NCI-H187 treated with DMSO at 0.1 percent for 48 hours (cell line): Measurements from ENCODE around the gene PNPLA7.
"Not testable (repeated sequence)": the region's sequence is repeated elsewhere in the genome, so short reads cannot be mapped to it uniquely, and the experiment has no call there.

Experiments
- DNase-seq: peaks from one replicate; lab custom pipeline; 2025; lab: John Stamatoyannopoulos, UW

PNPLA7 gene

DNA sequence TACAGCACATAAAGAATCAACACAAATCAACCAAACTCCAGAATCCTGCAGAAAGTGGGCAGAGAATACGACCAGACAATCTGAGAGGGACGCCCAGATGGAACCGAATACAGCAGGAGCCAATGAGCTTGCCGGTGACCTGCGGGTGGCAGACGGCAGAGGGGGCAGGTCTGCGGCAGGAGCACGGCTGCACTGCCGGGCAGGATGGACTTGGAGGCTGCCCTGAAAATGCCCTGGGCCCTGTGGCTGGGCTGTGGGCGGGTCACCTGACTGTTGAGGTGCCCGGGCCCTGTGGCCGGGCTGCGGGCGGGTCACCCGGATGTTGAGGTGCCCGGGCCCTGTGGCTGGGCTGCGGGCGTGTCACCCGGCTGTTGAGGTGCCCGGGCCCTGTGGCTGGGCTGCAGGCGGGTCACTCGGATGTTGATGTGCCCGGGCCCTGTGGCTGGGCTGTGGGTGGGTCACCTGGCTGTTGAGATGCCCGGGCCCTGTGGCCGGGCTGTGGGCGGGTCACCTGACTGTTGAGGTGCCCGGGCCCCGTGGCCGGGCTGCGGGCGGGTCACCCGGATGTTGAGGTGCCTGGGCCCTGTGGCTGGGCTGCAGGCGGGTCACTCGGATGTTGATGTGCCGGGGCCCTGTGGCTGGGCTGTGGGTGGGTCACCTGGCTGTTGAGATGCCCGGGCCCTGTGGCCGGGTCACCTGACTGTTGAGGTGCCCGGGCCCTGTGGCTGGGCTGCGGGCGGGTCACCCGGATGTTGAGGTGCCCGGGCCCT, 36.2 kb downstream of the PNPLA7 start:
- not testable (repeated sequence) for DNase-seq

DNA sequence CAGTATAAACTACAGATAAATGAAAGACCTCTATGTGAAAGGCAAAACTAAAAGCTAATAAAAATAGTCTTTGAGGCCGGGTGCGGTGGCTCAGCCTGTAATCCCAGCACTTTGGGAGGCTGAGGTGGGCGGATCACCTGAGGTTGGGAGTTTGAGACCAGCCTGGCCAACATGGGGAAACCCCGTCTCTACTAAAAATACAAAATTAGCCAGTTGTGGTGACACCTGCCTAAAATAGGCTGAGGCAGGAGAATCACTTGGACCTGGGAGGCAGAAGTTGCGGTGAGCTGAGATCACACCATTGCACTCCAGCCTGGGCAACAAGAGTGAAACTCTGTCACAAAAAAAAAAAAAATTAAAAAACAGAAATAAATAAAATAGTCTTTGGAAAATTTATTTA, 37.1 kb downstream of the PNPLA7 start:
- DNase-seq = not testable (repeated sequence)

DNA sequence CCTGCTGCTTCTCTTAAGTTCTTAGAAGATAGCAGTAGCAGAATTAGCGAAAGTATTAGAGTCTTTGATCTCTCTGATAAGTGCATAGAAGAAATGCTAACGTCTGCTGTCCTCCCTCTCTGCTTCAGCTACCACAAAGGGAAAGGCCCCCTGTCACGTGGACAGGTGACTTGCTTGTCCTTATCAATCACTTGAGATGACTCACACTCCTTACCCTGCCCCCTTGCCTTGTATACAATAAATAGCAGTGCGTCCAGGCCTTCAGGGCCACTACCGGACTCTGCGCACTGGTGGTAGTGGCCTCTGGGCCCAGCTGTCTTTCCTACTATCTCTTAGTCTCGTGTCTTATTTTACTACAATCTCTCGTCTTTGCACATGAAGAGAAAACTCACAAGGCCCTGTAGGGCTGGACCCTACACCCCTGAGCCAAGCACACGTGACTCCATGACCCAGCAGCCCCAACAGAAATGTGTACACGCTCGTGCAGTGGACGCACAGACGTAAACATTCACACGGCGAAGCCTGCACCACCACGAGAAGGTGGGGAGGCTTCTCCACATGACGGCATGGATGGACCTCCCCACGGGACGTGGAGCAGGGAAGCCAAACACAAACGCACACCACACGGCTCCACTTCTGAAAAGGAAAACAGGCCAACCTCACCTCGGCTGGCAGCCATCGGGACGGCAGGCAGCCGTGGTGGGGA, 38.3 kb downstream of the PNPLA7 start:
- DNase-seq = no peak

DNA sequence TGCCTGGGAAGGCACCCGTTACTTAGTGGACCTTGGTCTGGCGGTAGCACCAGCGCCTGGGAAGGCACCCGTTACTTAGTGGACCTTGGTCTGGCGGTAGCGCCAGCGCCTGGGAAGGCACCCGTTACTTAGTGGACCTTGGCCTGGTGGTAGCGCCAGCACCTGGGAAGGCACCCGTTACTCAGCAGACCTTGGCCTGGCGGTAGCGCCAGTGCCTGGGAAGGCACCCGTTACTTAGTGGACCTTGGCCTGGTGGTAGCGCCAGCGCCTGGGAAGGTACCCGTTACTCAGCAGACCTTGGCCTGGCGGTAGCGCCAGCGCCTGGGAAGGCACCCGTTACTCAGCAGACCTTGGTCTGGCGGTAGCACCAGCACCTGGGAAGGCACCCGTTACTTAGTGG, 39.1 kb downstream of the PNPLA7 start:
- DNase-seq = not testable (repeated sequence)

DNA sequence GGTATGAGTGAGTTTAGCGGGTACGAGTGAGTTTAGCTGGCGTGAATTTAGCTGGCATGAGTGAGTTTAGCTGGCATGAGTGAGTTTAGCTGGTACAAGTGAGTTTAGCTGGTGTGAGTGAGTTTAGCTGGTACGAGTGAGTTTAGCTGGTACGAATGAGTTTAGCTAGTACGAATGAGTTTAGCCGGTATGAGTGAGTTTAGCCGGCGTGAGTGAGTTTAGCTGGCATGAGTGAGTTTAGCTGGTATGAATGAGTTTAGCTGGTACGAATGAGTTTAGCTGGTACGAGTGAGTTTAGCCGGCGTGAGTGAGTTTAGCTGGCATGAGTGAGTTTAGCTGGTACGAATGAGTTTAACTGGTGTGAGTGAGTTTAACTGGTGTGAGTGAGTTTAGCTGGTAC, 41.0 kb downstream of the PNPLA7 start:
- no peak for DNase-seq

DNA sequence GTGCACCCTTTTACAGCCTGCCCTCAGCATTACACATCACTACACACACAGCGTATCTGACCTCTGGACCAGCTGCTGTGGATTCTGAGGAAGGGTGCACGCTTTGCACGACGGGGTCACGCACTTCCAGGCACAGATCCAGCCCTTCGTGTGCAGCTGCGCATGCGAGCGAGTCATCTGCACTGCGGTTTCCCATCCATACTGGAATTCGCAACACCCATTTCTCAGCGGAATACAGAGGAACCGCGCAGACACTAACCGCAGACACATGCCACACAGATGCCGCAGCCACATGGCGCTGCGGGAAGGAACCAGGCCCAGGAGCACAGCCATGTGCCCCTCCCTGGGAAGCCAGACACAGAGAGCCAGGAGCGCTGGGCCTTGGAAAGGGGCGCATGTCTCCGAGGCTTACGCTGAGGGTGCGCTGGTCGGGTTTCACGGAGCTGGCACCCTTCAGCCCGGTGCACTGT, 43.5 kb downstream of the PNPLA7 start:
- no peak for DNase-seq

DNA sequence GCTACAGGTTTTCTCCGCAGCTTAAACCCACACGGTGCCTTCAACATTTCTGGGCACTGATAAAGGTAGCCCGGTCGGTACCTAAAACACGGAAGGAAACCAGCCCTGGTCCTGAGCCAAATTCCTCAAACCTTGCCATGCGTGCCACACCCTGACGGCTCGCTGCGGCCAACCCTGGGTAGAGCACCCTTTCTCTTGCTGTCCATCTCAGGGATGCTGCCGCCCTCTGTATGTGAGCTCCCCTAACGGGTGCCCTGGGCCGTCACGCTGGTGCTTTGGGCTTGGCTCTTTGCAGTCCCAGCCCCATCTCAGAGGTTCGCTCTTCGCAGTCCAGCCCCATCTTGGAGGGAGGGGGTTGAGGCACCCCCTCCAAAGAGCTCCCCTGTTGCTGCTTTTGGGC, 43.9 kb downstream of the PNPLA7 start:
- DNase-seq = no peak

DNA sequence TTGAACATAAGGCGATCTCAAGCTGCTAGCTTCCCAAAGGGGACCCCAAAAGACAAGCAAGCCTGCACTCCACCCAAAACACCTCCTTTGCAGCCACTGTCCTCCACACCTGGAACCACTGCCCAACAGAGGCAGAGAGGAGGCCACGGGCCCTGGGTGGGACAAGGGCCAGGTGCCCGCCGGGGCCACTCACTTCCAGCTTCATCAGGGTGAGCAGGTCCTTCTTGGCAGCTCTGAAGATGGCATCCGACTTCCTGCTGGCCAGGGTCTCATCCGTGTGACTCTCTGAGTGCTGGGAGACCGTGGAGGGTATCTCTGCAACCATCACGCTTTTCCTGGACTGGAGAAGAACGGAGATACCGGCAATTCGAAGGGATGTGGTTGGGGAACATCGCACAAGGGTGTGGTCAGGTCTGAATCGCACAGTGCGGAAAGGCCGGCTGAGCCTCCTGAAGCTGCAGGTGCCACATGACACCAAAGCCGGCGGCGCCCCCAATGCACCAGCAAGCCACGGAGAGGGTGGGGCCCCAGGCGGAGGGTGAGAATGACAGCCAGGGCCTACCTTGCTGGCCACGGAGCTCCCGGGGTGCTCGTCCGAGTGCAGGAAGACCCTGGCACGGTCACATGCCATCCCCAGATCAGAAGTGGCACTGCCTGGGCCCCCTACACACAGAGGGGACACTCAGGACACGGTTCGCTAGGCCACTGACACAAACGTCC, 44.6 kb downstream of the PNPLA7 start:
- DNase-seq = no peak

DNA sequence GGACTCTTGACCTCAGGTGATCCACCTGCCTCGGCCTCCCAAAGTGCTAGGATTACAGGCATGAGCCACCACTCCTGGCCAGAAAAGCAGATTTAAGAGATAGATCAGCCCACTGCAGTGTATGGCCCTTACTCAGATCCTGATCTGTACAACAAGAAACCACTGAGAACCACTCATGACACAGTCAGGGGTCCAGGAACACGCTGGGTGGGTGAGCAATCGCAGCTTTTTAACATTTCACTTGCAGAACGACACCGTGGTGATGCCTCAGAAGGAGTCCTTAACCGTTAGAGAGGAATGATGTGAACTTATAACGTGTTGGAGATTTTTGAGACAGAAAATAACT, 45.8 kb downstream of the PNPLA7 start:
- no peak for DNase-seq

DNA sequence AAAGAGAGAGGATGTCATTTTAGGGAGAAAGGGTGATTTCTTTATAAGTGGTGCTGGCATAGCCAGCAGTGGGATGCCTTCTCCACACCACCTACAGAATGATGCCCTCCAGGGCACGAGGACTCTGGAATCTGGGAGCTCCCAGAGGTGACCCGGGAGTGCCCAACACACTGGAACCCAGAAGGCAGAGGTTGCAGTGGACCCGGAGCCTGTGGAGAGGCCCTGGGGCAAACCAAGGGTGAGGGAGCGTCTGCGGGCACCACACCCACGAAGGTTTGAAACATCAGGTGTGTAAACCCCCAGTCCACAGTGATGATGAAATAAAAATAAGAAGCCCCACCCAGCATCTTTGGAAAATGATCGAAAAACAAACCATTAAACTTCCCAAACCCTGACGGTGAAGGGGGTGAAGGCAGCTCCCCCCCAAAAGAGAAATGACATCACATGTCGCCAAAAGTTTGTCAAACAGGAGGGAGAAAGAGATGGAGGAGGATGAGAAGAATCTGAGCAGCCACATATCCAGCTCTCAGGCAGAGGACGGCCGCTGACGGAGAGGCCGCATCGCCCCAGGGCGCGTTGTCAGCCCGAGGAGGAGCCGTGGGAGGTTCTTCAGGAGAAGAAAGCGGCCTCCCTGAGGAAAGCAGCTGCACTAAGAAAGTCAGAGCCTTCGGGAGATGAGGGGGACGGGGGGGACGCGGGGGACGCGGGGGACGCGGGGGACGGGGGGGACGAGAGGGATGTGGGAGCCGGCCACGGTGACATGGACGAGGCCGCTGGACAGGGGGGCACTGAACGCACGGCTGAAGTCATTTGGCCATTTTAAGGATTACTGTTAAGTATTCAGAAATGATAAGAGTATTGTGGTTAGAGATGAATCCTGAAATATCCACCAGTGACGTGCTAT, 47.9 kb downstream of the PNPLA7 start:
- no peak for DNase-seq

DNA sequence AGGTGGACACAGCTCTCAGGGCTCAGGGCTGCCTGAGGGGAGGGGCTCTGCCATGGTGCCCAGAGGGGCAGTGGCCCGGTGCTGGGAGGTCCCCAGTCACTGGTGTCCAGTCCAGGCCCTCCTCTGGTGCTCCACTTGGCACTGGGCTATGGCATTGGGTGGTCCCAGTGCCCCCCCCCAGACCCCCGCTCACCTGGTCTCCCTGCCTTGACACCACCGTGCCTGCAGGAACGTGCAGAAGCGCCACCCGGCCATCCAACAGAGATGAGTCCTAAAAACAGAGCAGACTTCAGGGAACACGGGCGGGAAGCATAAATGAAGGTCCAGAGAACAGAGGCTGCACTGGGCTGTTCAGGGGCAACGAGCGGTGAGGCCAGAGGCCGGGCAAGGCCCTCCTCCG, 48.7 kb downstream of the PNPLA7 start:
- DNase-seq = no peak

DNA sequence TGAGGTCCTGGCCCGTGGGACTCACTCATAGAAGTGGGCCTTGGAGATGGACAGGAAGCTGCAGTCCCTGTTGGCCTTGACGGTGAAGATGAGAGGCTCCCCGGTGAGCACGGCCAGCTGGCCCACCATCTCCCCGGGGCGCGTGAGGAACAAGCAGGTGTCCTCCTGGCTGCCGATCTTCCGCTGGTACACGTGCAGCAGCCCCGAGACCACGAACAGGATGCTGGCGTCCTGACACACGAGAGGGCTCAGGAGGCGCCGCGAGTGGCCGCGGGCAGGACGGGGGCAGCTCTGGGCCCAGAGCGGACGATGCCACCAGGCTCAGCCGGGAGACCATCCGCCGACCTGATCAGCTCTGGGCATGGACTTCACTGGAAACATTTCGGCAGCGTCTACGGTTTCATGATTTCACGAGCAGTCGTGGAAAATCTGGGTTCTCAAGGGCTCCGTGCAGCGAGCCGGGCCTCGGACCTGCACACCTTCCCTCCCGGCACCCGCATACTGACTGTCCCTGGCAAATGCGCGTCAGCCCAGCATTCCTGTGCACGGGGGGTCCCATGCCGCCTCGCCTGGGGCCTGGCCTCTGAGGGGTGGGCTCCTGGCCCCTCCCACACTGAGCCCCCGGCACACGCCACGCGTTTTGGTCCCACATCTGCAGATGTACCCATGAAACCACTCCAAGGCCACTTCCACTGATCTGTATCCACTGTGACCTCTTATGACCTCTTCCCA, 49.4 kb downstream of the PNPLA7 start:
- no peak for DNase-seq

DNA sequence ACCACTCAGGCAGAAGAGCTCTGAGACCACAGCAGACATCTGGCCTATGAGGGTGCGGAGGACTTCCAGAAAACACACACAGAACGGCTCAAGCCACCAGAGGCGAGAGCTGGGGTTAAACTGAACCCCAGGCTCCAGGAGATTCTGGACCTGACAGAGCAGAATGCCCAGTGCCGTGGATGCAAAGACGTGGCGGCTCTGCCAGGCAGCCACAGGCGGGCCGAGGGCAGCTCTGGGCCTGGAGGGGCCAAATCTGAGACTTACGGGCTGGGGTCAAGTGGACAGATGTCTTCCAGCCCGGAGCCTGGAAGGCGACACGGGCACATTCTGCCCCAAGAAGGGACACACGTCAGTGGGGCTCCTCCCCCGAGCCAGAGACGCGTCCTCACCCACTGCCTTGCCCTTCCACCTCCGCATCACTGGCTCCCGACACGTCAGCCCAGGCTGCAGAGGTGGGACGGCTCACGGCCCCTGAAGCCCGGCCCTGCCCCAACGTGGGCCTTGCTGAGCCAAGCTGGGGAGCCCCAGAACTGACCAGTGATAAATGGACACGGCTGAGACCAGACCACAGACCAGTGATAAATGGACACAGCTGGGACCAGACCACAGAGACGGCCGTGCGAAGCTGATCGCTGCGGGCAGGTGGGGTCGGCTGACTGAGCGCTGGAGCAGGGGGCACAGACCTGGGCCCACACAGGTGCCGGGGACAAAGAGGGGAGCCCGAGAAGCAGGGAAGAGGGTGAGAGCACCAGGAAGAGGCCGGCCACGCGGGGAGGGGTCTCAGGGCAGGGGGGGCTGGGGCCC, 50.1 kb downstream of the PNPLA7 start:
- DNase-seq = no peak

DNA sequence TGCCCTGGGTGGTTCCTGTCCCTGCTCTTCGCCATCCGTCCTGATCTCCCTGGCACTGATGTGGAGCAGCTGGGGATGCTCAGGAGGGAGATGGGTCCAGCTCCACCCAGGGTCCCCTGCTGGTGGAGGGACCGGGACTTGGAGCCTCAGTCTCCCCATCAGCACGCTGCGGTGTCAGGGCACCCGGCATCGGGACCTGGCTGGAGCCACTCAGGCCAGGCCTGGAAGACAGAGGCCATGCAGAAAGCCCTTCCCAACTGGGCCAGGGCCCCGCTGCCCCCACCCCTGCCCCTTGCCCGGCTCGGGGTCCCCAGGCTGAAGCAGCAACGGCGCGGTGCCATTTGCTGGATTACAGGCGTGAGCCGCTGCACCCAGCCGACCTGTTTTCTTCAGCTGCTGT, 50.8 kb downstream of the PNPLA7 start:
- no peak for DNase-seq

DNA sequence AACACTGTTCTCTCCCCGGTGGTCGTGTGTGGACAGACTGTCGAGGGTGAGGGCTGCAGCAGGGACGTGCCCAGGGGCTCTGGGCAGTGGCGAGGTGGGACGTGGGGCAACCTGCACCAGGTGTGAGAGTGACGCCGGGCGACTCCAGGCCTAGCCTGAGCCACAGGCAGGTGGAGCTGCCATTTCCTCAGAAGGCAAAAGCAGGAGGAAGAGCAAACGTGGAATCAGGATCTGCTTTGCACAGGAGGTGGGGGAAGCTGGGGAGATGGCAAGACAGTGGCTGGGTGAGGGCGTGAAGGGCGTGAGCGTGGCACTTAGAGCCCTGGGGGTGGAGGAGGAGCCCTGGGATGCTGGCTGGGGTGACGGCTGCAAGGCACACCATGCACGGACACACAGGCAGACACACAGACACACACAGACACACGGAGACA, 51.5 kb downstream of the PNPLA7 start:
- DNase-seq = no peak

DNA sequence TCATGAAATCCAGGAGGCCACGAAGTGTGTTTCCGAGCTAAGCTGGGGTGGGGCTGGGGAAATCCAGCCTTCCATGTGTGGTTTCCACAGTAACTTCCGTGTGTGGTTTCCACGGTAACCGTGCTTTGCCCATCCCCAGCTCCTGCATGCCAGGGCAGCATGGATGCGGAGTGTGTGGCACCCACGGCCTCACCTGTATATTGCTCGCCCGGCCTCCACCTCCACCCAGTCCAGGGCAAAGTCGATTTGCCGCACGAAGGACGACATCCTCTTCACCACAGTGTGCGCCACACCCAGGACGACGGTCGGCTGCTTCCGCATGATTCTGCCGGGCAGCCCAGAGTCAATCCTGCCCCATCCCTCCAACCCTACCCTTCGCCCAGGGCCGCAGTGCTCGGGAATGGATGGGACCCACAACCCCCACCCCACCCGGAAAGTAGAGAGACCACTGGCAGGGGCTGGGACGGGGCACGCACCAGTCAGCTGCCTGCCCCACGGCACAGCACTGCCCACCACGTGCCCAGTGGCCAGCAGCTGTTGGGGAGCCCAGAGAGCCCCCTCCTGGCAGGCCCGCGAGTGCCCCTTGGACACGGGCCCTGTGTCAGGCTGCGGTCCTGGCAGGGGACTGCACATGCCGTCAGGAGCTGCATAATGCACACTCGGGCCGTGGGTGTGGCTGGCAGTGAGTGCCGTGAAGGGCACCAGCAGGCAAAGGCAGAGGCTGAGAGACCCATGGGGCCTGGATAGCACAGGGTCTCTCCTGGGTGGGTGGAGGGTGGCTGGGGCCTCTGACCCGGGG, 52.1 kb downstream of the PNPLA7 start:
- DNase-seq = no peak

DNA sequence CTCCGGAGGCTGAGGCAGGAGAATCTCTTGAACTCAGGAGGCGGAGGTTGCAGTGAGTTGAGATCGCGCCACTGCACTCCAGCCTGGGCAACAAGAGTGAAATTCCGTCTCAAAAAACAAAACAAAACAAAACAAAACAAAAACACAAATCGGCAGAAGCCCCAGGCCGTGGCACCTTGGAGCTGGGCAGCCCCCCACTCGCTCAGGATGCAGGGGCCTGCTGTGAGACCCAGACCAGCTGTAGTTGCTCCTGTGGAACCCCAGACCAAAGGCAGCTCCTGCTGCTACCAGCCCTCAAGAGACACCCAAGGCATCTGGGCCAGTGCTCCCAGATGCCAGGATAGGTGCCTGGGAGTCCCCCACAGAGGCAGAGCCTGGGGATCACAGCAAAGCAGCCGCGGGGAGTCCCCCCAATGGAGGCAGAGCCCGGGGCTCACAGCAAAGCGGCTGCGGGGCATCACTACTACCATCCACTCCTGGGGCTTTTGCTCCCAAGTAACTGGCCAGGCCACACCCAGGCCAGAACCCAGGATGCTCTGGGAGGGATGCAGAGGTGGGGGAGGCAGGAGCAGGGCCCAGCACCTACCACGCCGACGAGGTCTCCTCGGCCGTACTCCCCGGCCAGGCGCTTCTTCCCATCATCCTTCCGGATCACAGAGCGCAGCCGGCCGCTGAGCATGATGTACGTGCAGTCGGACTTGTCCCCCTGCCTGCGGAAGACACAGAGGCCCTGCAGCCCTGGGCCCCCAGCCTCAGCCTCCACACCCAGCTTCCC, 53.4 kb downstream of the PNPLA7 start:
- no peak for DNase-seq

DNA sequence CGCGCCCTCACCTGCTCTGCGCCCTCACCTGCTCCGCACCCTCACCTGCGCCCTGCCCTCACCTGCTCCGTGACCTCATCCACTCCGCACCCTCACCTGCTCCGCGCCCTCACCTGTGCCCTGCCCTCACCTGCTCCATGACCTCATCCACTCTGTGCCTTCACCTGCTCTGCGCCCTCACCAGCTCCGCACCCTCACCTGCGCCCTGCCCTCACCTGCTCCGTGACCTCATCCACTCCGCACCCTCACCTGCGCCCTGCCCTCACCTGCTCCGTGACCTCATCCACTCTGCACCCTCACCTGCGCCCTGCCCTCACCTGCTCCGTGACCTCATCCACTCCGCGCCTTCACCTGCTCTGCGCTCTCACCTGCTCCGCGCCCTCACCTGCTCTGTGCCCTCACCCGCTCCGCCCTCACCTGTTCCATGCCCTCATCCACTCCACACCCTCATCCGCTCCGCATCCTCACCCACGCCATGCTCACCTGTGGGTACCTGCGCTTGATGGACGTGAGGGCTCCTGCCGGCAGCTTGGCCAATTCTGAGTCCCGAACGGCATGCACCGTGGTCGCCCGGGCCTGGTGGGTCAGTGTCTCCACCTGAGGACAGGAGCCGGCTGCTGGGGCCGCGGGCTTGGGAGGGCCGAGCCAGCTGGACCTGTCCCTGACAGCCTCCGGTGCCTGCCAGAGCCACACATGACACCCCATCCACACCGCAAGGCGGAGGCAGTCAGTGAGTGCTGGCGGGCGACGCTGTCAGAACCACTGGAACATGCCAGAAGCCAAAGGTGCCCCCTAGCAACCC, 55.5 kb downstream of the PNPLA7 start:
- DNase-seq = no peak
